Measurements from ENCODE around the gene ANKRD6. TPM values are rescaled to one million over a fixed set of nuclear protein-coding genes. Genes with fewer than 3 reads are reported as not detected.

The ANKRD6 gene
- total RNA-seq, 1 donor from 2014 or later: 5.5 TPM

- no peak for TF ChIP-seq CTCF (IDR thresholded peaks at IDR 0.05)
- H3K27ac Mint-ChIP-seq (ENCODE audit: unreplicated experiment): peak overlapping the region; percentile 9
- no peaks in the 10 kb centered on the region for H3K9me3 Mint-ChIP-seq (ENCODE audit: unreplicated experiment)
- peaks cover 25% of the 10 kb centered on the region for H3K4me1 Mint-ChIP-seq (ENCODE audit: unreplicated experiment)
- H3K4me3 Mint-ChIP-seq (ENCODE audit: unreplicated experiment): no peak overlapping the region
- no peaks in the 10 kb centered on the region for H3K36me3 Mint-ChIP-seq (ENCODE audit: unreplicated experiment)
- DNase-seq (ENCODE audit: extremely low spot score, unreplicated experiment): no peak
- H3K27me3 Mint-ChIP-seq (ENCODE audit: unreplicated experiment): no peaks in the 10 kb centered on the region
Observed at GRCh38 chr6:89483111-89483720, 50.3 kb downstream of the ANKRD6 start.

- Mint-ChIP-seq H3K36me3 (ENCODE audit: unreplicated experiment) (no peaks in the 10 kb centered on the region), H3K4me1 (ENCODE audit: unreplicated experiment) (peaks cover 25% of the 10 kb centered on the region), H3K27me3 (ENCODE audit: unreplicated experiment) (no peaks in the 10 kb centered on the region), H3K27ac (ENCODE audit: unreplicated experiment) (no peak overlapping the region), H3K9me3 (ENCODE audit: unreplicated experiment) (no peaks in the 10 kb centered on the region), H3K4me3 (ENCODE audit: unreplicated experiment) (no peak overlapping the region)
- no peak for TF ChIP-seq CTCF (IDR thresholded peaks at IDR 0.05)
- DNase-seq (ENCODE audit: extremely low spot score, unreplicated experiment): no peak
Observed at GRCh38 chr6:89485320-89485719, 52.4 kb downstream of the ANKRD6 start.

GRCh38 chr6:89487864-89488263, 54.9 kb downstream of the ANKRD6 start:
- Mint-ChIP-seq H3K36me3 (ENCODE audit: unreplicated experiment) (no peaks in the 10 kb centered on the region), H3K27ac (ENCODE audit: unreplicated experiment) (no peak overlapping the region), H3K27me3 (ENCODE audit: unreplicated experiment) (no peaks in the 10 kb centered on the region), H3K4me3 (ENCODE audit: unreplicated experiment) (no peak overlapping the region), H3K9me3 (ENCODE audit: unreplicated experiment) (no peaks in the 10 kb centered on the region), H3K4me1 (ENCODE audit: unreplicated experiment) (peaks cover 15% of the 10 kb centered on the region)
- no peak for TF ChIP-seq CTCF (IDR thresholded peaks at IDR 0.05)
- DNase-seq (ENCODE audit: extremely low spot score, unreplicated experiment): no peak

- DNase-seq (ENCODE audit: extremely low spot score, unreplicated experiment): no peak
- no peaks in the 10 kb centered on the region for H3K36me3 Mint-ChIP-seq (ENCODE audit: unreplicated experiment)
- H3K27me3 Mint-ChIP-seq (ENCODE audit: unreplicated experiment): no peaks in the 10 kb centered on the region
- TF ChIP-seq CTCF (IDR thresholded peaks at IDR 0.05): no peak
- no peaks in the 10 kb centered on the region for H3K9me3 Mint-ChIP-seq (ENCODE audit: unreplicated experiment)
- H3K4me3 Mint-ChIP-seq (ENCODE audit: unreplicated experiment): no peak overlapping the region
- peaks cover 10% of the 10 kb centered on the region for H3K4me1 Mint-ChIP-seq (ENCODE audit: unreplicated experiment)
- H3K27ac Mint-ChIP-seq (ENCODE audit: unreplicated experiment): no peak overlapping the region
Observed at GRCh38 chr6:89488438-89488837, 55.5 kb downstream of the ANKRD6 start.

GRCh38 chr6:89489078-89489477, 56.1 kb downstream of the ANKRD6 start:
- no peak for TF ChIP-seq CTCF (IDR thresholded peaks at IDR 0.05)
- Mint-ChIP-seq H3K4me3 (ENCODE audit: unreplicated experiment) (no peak overlapping the region), H3K36me3 (ENCODE audit: unreplicated experiment) (no peaks in the 10 kb centered on the region), H3K27me3 (ENCODE audit: unreplicated experiment) (no peaks in the 10 kb centered on the region), H3K27ac (ENCODE audit: unreplicated experiment) (no peak overlapping the region), H3K9me3 (ENCODE audit: unreplicated experiment) (no peaks in the 10 kb centered on the region), H3K4me1 (ENCODE audit: unreplicated experiment) (peaks cover 5% of the 10 kb centered on the region)
- DNase-seq (ENCODE audit: extremely low spot score, unreplicated experiment): no peak
